ENCODE measurements around the gene RPL28.

GRCh38 chr19:55418185-55418584 is 32.5 kb downstream of the RPL28 start:
- TF ChIP-seq, protein P1, sequence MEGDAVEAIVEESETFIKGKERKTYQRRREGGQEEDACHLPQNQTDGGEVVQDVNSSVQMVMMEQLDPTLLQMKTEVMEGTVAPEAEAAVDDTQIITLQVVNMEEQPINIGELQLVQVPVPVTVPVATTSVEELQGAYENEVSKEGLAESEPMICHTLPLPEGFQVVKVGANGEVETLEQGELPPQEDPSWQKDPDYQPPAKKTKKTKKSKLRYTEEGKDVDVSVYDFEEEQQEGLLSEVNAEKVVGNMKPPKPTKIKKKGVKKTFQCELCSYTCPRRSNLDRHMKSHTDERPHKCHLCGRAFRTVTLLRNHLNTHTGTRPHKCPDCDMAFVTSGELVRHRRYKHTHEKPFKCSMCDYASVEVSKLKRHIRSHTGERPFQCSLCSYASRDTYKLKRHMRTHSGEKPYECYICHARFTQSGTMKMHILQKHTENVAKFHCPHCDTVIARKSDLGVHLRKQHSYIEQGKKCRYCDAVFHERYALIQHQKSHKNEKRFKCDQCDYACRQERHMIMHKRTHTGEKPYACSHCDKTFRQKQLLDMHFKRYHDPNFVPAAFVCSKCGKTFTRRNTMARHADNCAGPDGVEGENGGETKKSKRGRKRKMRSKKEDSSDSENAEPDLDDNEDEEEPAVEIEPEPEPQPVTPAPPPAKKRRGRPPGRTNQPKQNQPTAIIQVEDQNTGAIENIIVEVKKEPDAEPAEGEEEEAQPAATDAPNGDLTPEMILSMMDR (IDR thresholded peaks at IDR 0.05; ENCODE audit: low read length): peak; percentile 71
- no peak for TF ChIP-seq EZH2phosphoT487 (IDR thresholded peaks at IDR 0.05; ENCODE audit: low read length)
- no peak for TF ChIP-seq EZH2 (optimal IDR thresholded peaks at IDR 0.05; ENCODE audit: low read depth, low read length)
